ENCODE data around the gene PTH2R. TPM values are rescaled to one million over a fixed set of nuclear protein-coding genes. Genes with fewer than 3 reads are reported as not detected.

Gene PTH2R
- total and polyA plus RNA-seq, 9 of the 15 experiments (the other 6 are each of a cell fraction or from before 2014, with no cell fraction given), result 2.7 to 8.8 (median 4.2) TPM

- TF ChIP-seq CXXC5 (CRISPR knock-in tag; IDR thresholded peaks at IDR 0.05) (no peak), CREM (IDR thresholded peaks at IDR 0.05; ENCODE audit: low read depth) (0 out of 2 replicates have a peak, but pooled peaks have one; percentile 6), ARID2 (IDR thresholded peaks at IDR 0.05) (no peak), TCF7L2 (IDR thresholded peaks at IDR 0.05; ENCODE audit: low read depth, low read length) (no peak), U2AF2 (optimal IDR thresholded peaks at IDR 0.05; ENCODE audit: low read depth, low read length) (no peak), IRF9 (tag; IDR thresholded peaks at IDR 0.05) (no peak), TBL1XR1 (IDR thresholded peaks at IDR 0.05; ENCODE audit: low read length in 2 of 2) (no peak), ZNF79 (CRISPR knock-in tag; IDR thresholded peaks at IDR 0.05; ENCODE audit: low read depth) (no peak), THAP12 (CRISPR knock-in tag; IDR thresholded peaks at IDR 0.05) (no peak), CCAR2 (IDR thresholded peaks at IDR 0.05; ENCODE audit: low read depth, low read length) (no peak), MIER1 (IDR thresholded peaks at IDR 0.05; ENCODE audit: low read depth) (no peak), CUX1 (CRISPR knock-in tag; IDR thresholded peaks at IDR 0.05) (no peak), CBFB (CRISPR knock-in tag; IDR thresholded peaks at IDR 0.05) (no peak), CEBPB (tag; IDR thresholded peaks at IDR 0.05) (peak; percentile 19; the same call in 1 of the 2 replicates), ZNF507 (tag; conservative IDR thresholded peaks at IDR 0.05) (no peak), ZNF717 (CRISPR knock-in tag; IDR thresholded peaks at IDR 0.05) (no peak), ZNF707 (CRISPR knock-in tag; conservative IDR thresholded peaks at IDR 0.05) (no peak), SNRNP70 (optimal IDR thresholded peaks at IDR 0.05; ENCODE audit: low read depth, low read length) (no peak), ZNF239 (CRISPR knock-in tag; IDR thresholded peaks at IDR 0.05) (peak; percentile 53), TAF9B (IDR thresholded peaks at IDR 0.05; ENCODE audit: partially characterized antibody) (no peak), SREBF1 (IDR thresholded peaks at IDR 0.05; ENCODE audit: borderline replicate concordance, low read depth, low read length) (no peak)
Measured at GRCh38 chr2:208370881-208371633, 35.5 kb upstream of the PTH2R start (continued).
